GM12892 (cell line): ENCODE results near the gene PRCC.

ENCODE experiments used
- POLR2A ChIP-seq: IDR thresholded peaks from 2 replicates; pipeline ENCODE4 v1.6.1; 2011; ENCODE audit warnings: low read depth, low read length, control low read depth
- POLR2AphosphoS5 ChIP-seq: IDR thresholded peaks from 2 replicates; pipeline ENCODE4 v1.6.1; 2011; ENCODE audit warnings: low read depth, low read length, control low read depth
- TAF1 ChIP-seq: IDR thresholded peaks from 2 replicates; pipeline ENCODE4 v1.6.1; 2011; ENCODE audit warnings: low read depth, mild to moderate bottlenecking, control low read depth, low read length, borderline replicate concordance

GRCh38 chr1:156756355-156756754 lies 11.0 kb upstream of the PRCC start:
- no peak for TF ChIP-seq POLR2A
- no peak for TF ChIP-seq POLR2AphosphoS5
- no peak for TF ChIP-seq TAF1
